IMR-90 (cell line): ENCODE measurements around the gene RTL1. TPM values are rescaled to one million over a fixed set of nuclear protein-coding genes. Genes with fewer than 3 reads are reported as not detected.
A peak's percentile ranks its signal among the peaks of the same experiment; 100 is the strongest.

Experiments used
- ATAC-seq: fragments of 200-7000 bp; cut with Tn5 transposase; 2 replicates; pipeline ENCODE4 v1.9.1; 2020; ENCODE audit warnings: low read depth, mild to moderate bottlenecking, moderate library complexity
- BruUV-seq: library from RNA; stranded (reverse); fragments of 400-500 nt; replicated peaks from 2 replicates; lab custom pipeline; 2021; lab: Mats Ljungman, UMichigan
- CTCF ChIA-PET: fragments of 300-600 bp; formaldehyde crosslinking; extraction: SDS; loops from one replicate; lab custom pipeline; 2021; ENCODE audit warnings: antibody characterized with exemption; lab: Yijun Ruan, JAX
- POLR2A ChIA-PET: fragments of 300-600 bp; sonication (Branson Sonifier 250); formaldehyde crosslinking; loops from one replicate; lab custom pipeline; 2022; ENCODE audit warnings: antibody characterized with exemption; ENCODE audit not compliant: unreplicated experiment; lab: Charles Lee
- DNase-seq: peaks from one replicate; pipeline ENCODE4 v3.0.0; 2013
- H2AFZ ChIP-seq: replicated peaks from 2 replicates; pipeline ENCODE3; 2013; ENCODE audit warnings: low read length, mild to moderate bottlenecking; ENCODE audit not compliant: poor library complexity
- H2AK5ac ChIP-seq: 2 replicates; pipeline ENCODE4 v1.6.1; 2013; ENCODE audit warnings: low read depth, low read length, inconsistent platforms
- H2AK9ac ChIP-seq: replicated peaks from 2 replicates; pipeline ENCODE3; 2013; ENCODE audit warnings: mild to moderate bottlenecking, low read depth, low read length, moderate library complexity; ENCODE audit not compliant: poor library complexity
- H2BK120ac ChIP-seq: 2 replicates; pipeline ENCODE4 v1.6.1; 2013; ENCODE audit warnings: low read depth, low read length, inconsistent platforms
- H2BK15ac ChIP-seq: 3 replicates; pipeline ENCODE4 v1.6.1; 2013; ENCODE audit warnings: low read depth, low read length, inconsistent platforms
- H2BK20ac ChIP-seq: 2 replicates; pipeline ENCODE4 v1.6.1; 2013; ENCODE audit warnings: low read depth, mild to moderate bottlenecking, inconsistent platforms, low read length, moderate library complexity
- H2BK5ac ChIP-seq: 2 replicates; pipeline ENCODE4 v1.6.1; 2013; ENCODE audit warnings: mild to moderate bottlenecking, low read depth, low read length, inconsistent platforms; ENCODE audit not compliant: poor library complexity, severe bottlenecking
- H3K14ac ChIP-seq: replicated peaks from 2 replicates; pipeline ENCODE4 v1.6.1; 2013; ENCODE audit warnings: low read depth, low read length, inconsistent platforms
- H3K18ac ChIP-seq: 2 replicates; pipeline ENCODE4 v1.6.1; 2013; ENCODE audit warnings: low read depth, low read length, control low read depth
- H3K23ac ChIP-seq: 2 replicates; pipeline ENCODE4 v1.6.1; 2013; ENCODE audit warnings: low read depth, low read length, inconsistent platforms
- H3K27ac ChIP-seq: 2 replicates; pipeline ENCODE4 v1.5.1; 2013; ENCODE audit warnings: mild to moderate bottlenecking, control low read depth, low read length; ENCODE audit not compliant: insufficient read depth
- H3K27me3 ChIP-seq: 2 replicates; pipeline ENCODE4 v1.6.1; 2013; ENCODE audit warnings: low read length; ENCODE audit not compliant: control insufficient read depth, insufficient read depth
- H3K36me3 ChIP-seq: 2 replicates; pipeline ENCODE4 v1.6.1; 2013; ENCODE audit warnings: low read length, mixed read lengths; ENCODE audit not compliant: control insufficient read depth, insufficient read depth
- H3K4ac ChIP-seq: 2 replicates; pipeline ENCODE4 v1.6.1; 2013; ENCODE audit warnings: low read depth, low read length, inconsistent platforms
- H3K4me1 ChIP-seq: 2 replicates; pipeline ENCODE4 v1.6.1; 2013; ENCODE audit warnings: low read length, mixed read lengths; ENCODE audit not compliant: control insufficient read depth, insufficient read depth
- H3K4me2 ChIP-seq: 2 replicates; pipeline ENCODE4 v1.6.1; 2013; ENCODE audit warnings: low read depth, mild to moderate bottlenecking, control low read depth, low read length, moderate library complexity
- H3K4me3 ChIP-seq: 2 replicates; pipeline ENCODE4 v1.5.1; 2013; ENCODE audit warnings: low read depth, mild to moderate bottlenecking, control low read depth, low read length, moderate library complexity; ENCODE audit not compliant: insufficient read depth
- H3K56ac ChIP-seq: 2 replicates; pipeline ENCODE4 v1.6.1; 2013; ENCODE audit warnings: low read length, inconsistent platforms; ENCODE audit not compliant: insufficient read depth; ENCODE audit errors: extremely low read depth
- H3K79me1 ChIP-seq, 2 experiments: 2 replicates each; pipeline ENCODE4 v1.6.1; 2013; ENCODE audit warnings: low read length in 2 of 2, inconsistent platforms in 1 of 2, low read depth in 1 of 2
- H3K9ac ChIP-seq: 2 replicates; pipeline ENCODE4 v1.6.1; 2013; ENCODE audit warnings: low read depth, low read length, control low read depth
- H3K9me1 ChIP-seq: 2 replicates; pipeline ENCODE4 v1.6.1; 2013; ENCODE audit warnings: low read length, inconsistent platforms; ENCODE audit not compliant: insufficient read depth
- H3K9me3 ChIP-seq: 2 replicates; pipeline ENCODE4 v1.6.1; 2013; ENCODE audit warnings: low read length; ENCODE audit not compliant: control insufficient read depth, insufficient read depth
- H4K20me1 ChIP-seq: 2 replicates; pipeline ENCODE4 v1.6.1; 2013; ENCODE audit warnings: low read length, inconsistent platforms; ENCODE audit not compliant: insufficient read depth
- H4K5ac ChIP-seq: 2 replicates; pipeline ENCODE4 v1.6.1; 2013; ENCODE audit warnings: mild to moderate bottlenecking, low read depth, low read length, control low read depth
- H4K8ac ChIP-seq, 2 experiments: 2 replicates each; pipeline ENCODE4 v1.6.1; 2013; ENCODE audit warnings: low read depth in 2 of 2, low read length in 2 of 2, control low read depth in 1 of 2, inconsistent platforms in 1 of 2
- H4K91ac ChIP-seq: 2 replicates; pipeline ENCODE4 v1.6.1; 2013; ENCODE audit warnings: low read depth, low read length, inconsistent platforms; ENCODE audit not compliant: insufficient read depth
- CEBPB ChIP-seq: IDR thresholded peaks from 2 replicates; pipeline ENCODE4 v1.6.1; 2012; ENCODE audit warnings: low read depth, low read length, improper control_type of control experiment
- CHD1 ChIP-seq: IDR thresholded peaks from 2 replicates; pipeline ENCODE4 v1.6.1; 2012; ENCODE audit warnings: low read depth, low read length, improper control_type of control experiment
- MAFK ChIP-seq: IDR thresholded peaks from 2 replicates; pipeline ENCODE4 v1.6.1; 2012; ENCODE audit warnings: low read depth, low read length, improper control_type of control experiment
- MXI1 ChIP-seq: IDR thresholded peaks from 2 replicates; pipeline ENCODE4 v1.6.1; 2012; ENCODE audit warnings: low read depth, mild to moderate bottlenecking, low read length, moderate library complexity, borderline replicate concordance
- WGBS, 2 experiments: methylation state at CpG; one replicate each; pipeline versions ENCODE4 v1.1.5 to v1.1.7; 2013; ENCODE audit warnings: missing lambda C conversion rate in 2 of 2; ENCODE audit not compliant: insufficient read length in 1 of 2; ENCODE audit errors: extremely low coverage in 2 of 2; 5-methylcytosine and 5-hydroxymethylcytosine counted together
- dilution Hi-C: fragments of 300-500 bp; cut with HindIII; formaldehyde crosslinking; loops from one replicate; pipeline ENCODE4 v1.14.3; 2018; ENCODE audit warnings: low sequenced_read_pairs; ENCODE audit not compliant: unreplicated experiment
- in situ Hi-C: fragments of 300-500 bp; cut with MboI; formaldehyde crosslinking; loops from 3 replicates; pipeline ENCODE4 v1.14.3; 2019; ENCODE audit warnings: low sequenced_read_pairs, inconsistent platforms, mixed read lengths
- intact Hi-C: fragments of 100-400 bp; cut with micrococcal nuclease; formaldehyde crosslinking; loops from 2 replicates; pipeline ENCODE4 v1.10.0; 2022
- polyA plus RNA-seq, 3 experiments: library from polyadenylated mRNA; depleted of rRNA; stranded (reverse); fragments of >200 nt; gene quantifications; 2 replicates each; pipeline ENCODE4 v1.2.3, GENCODE V29; 2012; ENCODE audit warnings: low replicate concordance in 1 of 3
- total RNA-seq: library from RNA; depleted of rRNA; stranded (reverse); fragments of >200 nt; gene quantifications from 2 replicates; pipeline ENCODE4 v1.2.3, GENCODE V29; 2012
- TF ChIP-seq, protein P1 (sequence below): fragments of 150-350 bp; IDR thresholded peaks from 2 replicates; pipeline ENCODE4 v1.6.1; 2017; ENCODE audit warnings: mild to moderate bottlenecking, antibody characterized with exemption, low read length, low read depth

RTL1 gene
- total and polyA plus RNA-seq, 2 of the 4 experiments (the other 2 are of a cell fraction): not detected

DNA sequence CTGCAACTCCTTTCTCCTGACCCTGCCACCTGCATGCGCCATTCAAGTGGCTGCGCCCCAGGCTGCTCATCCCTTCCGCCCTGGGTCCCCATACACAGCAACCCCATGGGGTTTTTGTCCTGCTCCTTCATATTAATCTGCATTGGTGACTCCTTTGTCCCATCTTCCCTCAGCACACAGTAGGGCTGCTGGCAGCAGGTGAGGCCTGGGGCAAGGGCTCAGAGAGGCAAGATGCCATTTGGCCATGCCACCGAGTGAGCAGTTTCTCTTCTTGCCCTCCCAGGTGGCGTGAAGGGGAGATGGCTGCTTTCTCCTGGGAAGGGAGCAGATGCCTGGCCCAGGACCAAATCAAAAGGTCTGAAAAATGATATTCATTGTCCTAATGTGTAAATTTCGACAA, 9.1 kb downstream of the RTL1 start:
- Histone ChIP-seq H3K4me1 (no peaks in the 10 kb centered on the region; the same call in 1 of the 2 replicates), H4K91ac (no peak overlapping the region), H2AK9ac (peak overlapping the region; percentile 28), H3K18ac (no peak overlapping the region), H2BK5ac (no peak overlapping the region), H3K4me3 (no peak overlapping the region), H3K9me1 (no peaks in the 10 kb centered on the region), H3K79me1 (peaks cover 7 to 31% of the 10 kb centered on the region in 2 experiments; a peak in 3 of 4 replicates), H4K5ac (no peak overlapping the region), H3K9me3 (no peaks in the 10 kb centered on the region), H3K14ac (no peak overlapping the region), H4K8ac (no peak overlapping the region), H3K4me2 (no peak overlapping the region), H3K23ac (no peak overlapping the region), H3K36me3 (peaks cover 71% of the 10 kb centered on the region), H3K56ac (no peak overlapping the region), H3K9ac (no peak overlapping the region), H2AFZ (no peak overlapping the region), H2BK120ac (no peak overlapping the region), H3K27me3 (peaks cover 4% of the 10 kb centered on the region; the same call in 1 of the 2 replicates), H3K4ac (no peak overlapping the region), H2BK15ac (no peak overlapping the region), H2BK20ac (no peak overlapping the region), H3K27ac (no peak overlapping the region), H2AK5ac (no peak overlapping the region), H4K20me1 (peaks cover 28% of the 10 kb centered on the region)
- TF ChIP-seq, protein P1, sequence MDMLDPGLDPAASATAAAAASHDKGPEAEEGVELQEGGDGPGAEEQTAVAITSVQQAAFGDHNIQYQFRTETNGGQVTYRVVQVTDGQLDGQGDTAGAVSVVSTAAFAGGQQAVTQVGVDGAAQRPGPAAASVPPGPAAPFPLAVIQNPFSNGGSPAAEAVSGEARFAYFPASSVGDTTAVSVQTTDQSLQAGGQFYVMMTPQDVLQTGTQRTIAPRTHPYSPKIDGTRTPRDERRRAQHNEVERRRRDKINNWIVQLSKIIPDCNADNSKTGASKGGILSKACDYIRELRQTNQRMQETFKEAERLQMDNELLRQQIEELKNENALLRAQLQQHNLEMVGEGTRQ: no peak
- TF ChIP-seq MXI1 (no peak), CEBPB (no peak), MAFK (no peak), CHD1 (no peak)
- dilution Hi-C loops: no loop called here
- intact Hi-C loops: no loop called here
- ATAC-seq (no peak), DNase-seq (no peak)
- no TSS peak for BruUV-seq
- in situ Hi-C loops: no loop called here
- WGBS, 2 experiments: no CpG with 5 or more reads among the region's 6 CpGs
- ChIA-PET POLR2A (no interaction called here), CTCF (no interaction called here)
